OCI-LY3 (cell line): ENCODE data around the gene COMMD1.
A peak's percentile ranks its signal among the peaks of the same experiment; 100 is the strongest.

ENCODE experiments used
- H2AFZ ChIP-seq: fragments of 200-600, 300-600 bp; shearing (Covaris generic); 2 replicates; pipeline ENCODE4 v1.6.0; 2014; ENCODE audit warnings: antibody characterized with exemption, low read depth, low read length
- H3K27ac ChIP-seq: fragments of 200-600, 300-600 bp; sonication (generic); 2 replicates; pipeline ENCODE4 v1.5.1; 2014; ENCODE audit warnings: mild to moderate bottlenecking, low read length, moderate library complexity, mixed read lengths
- H3K27me3 ChIP-seq: fragments of 200-600, 300-600 bp; sonication (generic); 2 replicates; pipeline ENCODE4 v1.6.1; 2014; ENCODE audit warnings: low read depth, low read length, mixed read lengths
- H3K36me3 ChIP-seq: fragments of 200-600, 300-600 bp; sonication (generic); replicated peaks from 2 replicates; pipeline ENCODE3; 2014; ENCODE audit warnings: low read depth, low read length, mixed read lengths
- H3K4me1 ChIP-seq: fragments of 300-600, 200-600 bp; sonication (generic); 2 replicates; pipeline ENCODE4 v1.6.1; 2014; ENCODE audit warnings: low read length, mixed read lengths
- H3K4me2 ChIP-seq: fragments of 200-600, 300-600 bp; sonication (generic); 2 replicates; pipeline ENCODE4 v1.6.1; 2014; ENCODE audit warnings: low read length, mixed read lengths
- H3K4me3 ChIP-seq: fragments of 300-600, 200-600 bp; sonication (generic); 2 replicates; pipeline ENCODE4 v1.5.1; 2014; ENCODE audit warnings: antibody characterized with exemption, mild to moderate bottlenecking, low read length, moderate library complexity
- H3K79me2 ChIP-seq: fragments of 300-600, 200-600 bp; shearing (Covaris generic); 2 replicates; pipeline ENCODE4 v1.6.1; 2014; ENCODE audit warnings: mild to moderate bottlenecking, low read length, mixed read lengths
- H3K9ac ChIP-seq: fragments of 300-600, 200-600 bp; shearing (Covaris generic); 2 replicates; pipeline ENCODE4 v1.6.0; 2014; ENCODE audit warnings: mild to moderate bottlenecking, low read length, moderate library complexity
- H3K9me3 ChIP-seq: fragments of 200-600, 300-600 bp; shearing (Covaris generic); 2 replicates; pipeline ENCODE4 v1.6.1; 2014; ENCODE audit warnings: low read length, mixed read lengths; ENCODE audit not compliant: insufficient read depth
- H4K20me1 ChIP-seq: fragments of 200-600, 300-600 bp; sonication (generic); 2 replicates; pipeline ENCODE4 v1.6.1; 2016; ENCODE audit warnings: low read length, mixed read lengths; ENCODE audit not compliant: insufficient read depth
- EZH2phosphoT487 ChIP-seq: fragments of 200-600 bp; shearing (Covaris generic); IDR thresholded peaks from 2 replicates; pipeline ENCODE4 v1.6.1; 2018; ENCODE audit warnings: antibody characterized with exemption, mixed run types, low read depth
- TF ChIP-seq, protein P1 (sequence below): fragments of 200-600, 300-600 bp; sonication (generic); IDR thresholded peaks from 2 replicates; pipeline ENCODE4 v1.5.1; 2014; ENCODE audit warnings: antibody characterized with exemption, low read length, low read depth

COMMD1 gene

DNA sequence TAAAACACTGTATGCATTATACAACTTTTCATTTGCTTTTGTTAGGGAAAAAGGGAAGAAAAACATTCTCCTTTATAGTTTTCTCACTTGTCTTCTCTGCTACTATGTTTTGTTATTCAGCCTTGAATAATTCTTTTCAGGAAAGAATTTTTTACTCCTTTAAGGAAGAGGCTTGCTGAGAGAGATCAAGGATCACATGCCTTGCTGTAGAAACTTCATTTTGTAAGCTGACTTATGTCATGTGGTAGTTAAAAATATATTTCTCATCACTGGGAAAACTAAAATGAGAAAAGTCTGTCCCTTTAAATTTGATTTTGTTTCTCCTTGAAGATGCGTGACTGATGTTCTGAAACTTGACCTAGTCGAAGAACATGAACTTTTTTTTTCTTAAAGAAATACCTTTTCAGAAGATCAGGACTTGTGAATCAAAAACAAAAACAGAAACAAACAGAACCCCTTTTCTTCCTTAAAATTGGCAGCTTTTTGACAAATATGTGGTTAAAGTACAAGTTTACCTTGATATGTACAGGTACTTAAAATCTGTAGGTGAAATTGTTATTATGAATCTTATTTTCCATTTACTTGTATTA lies 145.1 kb downstream of the COMMD1 start:
- no peak overlapping the region for H3K9ac ChIP-seq
- H3K79me2 ChIP-seq = no peaks in the 10 kb centered on the region
- TF ChIP-seq EZH2phosphoT487 = no peak
- TF ChIP-seq, protein P1, sequence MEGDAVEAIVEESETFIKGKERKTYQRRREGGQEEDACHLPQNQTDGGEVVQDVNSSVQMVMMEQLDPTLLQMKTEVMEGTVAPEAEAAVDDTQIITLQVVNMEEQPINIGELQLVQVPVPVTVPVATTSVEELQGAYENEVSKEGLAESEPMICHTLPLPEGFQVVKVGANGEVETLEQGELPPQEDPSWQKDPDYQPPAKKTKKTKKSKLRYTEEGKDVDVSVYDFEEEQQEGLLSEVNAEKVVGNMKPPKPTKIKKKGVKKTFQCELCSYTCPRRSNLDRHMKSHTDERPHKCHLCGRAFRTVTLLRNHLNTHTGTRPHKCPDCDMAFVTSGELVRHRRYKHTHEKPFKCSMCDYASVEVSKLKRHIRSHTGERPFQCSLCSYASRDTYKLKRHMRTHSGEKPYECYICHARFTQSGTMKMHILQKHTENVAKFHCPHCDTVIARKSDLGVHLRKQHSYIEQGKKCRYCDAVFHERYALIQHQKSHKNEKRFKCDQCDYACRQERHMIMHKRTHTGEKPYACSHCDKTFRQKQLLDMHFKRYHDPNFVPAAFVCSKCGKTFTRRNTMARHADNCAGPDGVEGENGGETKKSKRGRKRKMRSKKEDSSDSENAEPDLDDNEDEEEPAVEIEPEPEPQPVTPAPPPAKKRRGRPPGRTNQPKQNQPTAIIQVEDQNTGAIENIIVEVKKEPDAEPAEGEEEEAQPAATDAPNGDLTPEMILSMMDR = no peak
- H4K20me1 ChIP-seq = no peaks in the 10 kb centered on the region
- H3K4me3 ChIP-seq = no peak overlapping the region
- no peak overlapping the region for H3K27ac ChIP-seq
- H3K4me2 ChIP-seq = peak overlapping the region; percentile 1; the same call in 1 of the 2 replicates
- no peaks in the 10 kb centered on the region for H3K36me3 ChIP-seq
- H3K9me3 ChIP-seq = no peaks in the 10 kb centered on the region
- H3K4me1 ChIP-seq = peaks cover 56% of the 10 kb centered on the region
- H3K27me3 ChIP-seq = no peaks in the 10 kb centered on the region
- H2AFZ ChIP-seq = no peak overlapping the region

DNA sequence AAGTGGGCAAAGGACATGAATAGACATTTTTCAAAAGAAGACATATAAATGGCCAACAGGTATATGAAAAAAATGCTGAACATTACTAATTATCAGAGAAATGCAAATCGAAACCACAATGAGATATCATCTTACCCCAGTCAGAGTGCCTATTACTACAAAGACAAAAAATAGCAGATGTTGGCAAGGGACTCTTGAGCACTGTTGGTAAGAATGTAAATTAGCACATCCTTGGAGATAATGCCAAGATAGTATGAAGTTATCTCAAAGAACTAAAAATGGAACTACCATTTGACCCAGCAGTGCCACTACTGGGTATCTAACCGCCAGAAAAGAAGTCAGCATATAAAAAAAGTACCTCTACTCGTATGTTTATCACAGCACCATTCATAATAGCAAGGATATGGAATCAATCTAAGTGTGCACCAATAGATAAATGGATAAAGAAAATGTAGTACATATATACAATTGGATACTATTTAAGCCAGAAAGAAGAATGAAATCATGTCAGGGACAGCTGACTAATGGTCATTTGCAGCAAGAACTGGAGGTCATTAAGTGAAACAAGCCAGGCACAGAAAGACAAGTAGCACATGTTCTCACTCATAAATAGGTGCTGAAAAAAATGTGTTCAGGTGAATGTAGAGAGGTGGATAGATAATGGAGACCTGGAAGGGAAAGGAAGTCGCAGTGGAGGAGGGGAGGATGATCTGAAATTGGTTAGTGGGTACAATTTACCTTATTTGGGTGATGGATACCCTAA lies 148.7 kb downstream of the COMMD1 start:
- no peak overlapping the region for H3K9ac ChIP-seq
- no peaks in the 10 kb centered on the region for H4K20me1 ChIP-seq
- peak overlapping the region; percentile 28 for H3K4me2 ChIP-seq
- H3K27me3 ChIP-seq = no peaks in the 10 kb centered on the region
- no peak overlapping the region for H3K4me3 ChIP-seq
- H3K79me2 ChIP-seq = no peaks in the 10 kb centered on the region
- H3K27ac ChIP-seq = no peak overlapping the region
- H3K36me3 ChIP-seq = no peaks in the 10 kb centered on the region
- peaks cover 43% of the 10 kb centered on the region for H3K4me1 ChIP-seq
- no peak overlapping the region for H2AFZ ChIP-seq
- TF ChIP-seq, protein P1 = no peak
- no peak for TF ChIP-seq EZH2phosphoT487
- no peaks in the 10 kb centered on the region for H3K9me3 ChIP-seq

DNA sequence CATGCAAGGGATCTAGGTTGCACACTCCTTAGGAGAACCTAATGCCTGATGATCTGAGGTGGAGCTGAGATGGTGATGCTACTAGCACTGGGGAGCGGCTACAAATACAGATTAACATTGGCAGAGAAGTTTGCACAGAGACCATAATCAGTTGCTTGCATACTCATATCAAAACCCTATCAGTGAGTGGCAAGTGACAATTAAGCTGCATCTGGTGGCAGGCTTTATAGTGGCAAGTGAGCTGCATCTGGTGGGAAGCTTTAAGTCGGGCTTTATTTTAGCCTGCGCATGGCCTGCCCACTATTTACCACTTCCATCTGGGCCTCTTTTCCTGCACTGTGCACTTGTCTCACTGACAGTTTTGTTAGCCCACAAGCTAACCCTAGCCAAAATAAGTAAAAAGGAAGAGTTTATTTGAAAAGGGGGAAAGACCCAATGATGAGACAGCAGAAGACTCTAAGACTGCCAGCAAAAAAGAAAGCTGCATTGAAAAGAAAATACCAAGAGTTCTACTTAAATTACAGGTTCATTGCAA lies 149.5 kb downstream of the COMMD1 start:
- Histone ChIP-seq H3K4me3 (no peak overlapping the region), H3K4me2 (peak overlapping the region; percentile 28; the same call in 1 of the 2 replicates), H3K9me3 (no peaks in the 10 kb centered on the region), H3K27me3 (no peaks in the 10 kb centered on the region), H4K20me1 (no peaks in the 10 kb centered on the region), H3K36me3 (no peaks in the 10 kb centered on the region), H3K4me1 (peaks cover 35% of the 10 kb centered on the region), H2AFZ (no peak overlapping the region), H3K9ac (no peak overlapping the region), H3K27ac (no peak overlapping the region), H3K79me2 (no peaks in the 10 kb centered on the region)
- TF ChIP-seq, protein P1 = no peak
- TF ChIP-seq EZH2phosphoT487 = no peak

DNA sequence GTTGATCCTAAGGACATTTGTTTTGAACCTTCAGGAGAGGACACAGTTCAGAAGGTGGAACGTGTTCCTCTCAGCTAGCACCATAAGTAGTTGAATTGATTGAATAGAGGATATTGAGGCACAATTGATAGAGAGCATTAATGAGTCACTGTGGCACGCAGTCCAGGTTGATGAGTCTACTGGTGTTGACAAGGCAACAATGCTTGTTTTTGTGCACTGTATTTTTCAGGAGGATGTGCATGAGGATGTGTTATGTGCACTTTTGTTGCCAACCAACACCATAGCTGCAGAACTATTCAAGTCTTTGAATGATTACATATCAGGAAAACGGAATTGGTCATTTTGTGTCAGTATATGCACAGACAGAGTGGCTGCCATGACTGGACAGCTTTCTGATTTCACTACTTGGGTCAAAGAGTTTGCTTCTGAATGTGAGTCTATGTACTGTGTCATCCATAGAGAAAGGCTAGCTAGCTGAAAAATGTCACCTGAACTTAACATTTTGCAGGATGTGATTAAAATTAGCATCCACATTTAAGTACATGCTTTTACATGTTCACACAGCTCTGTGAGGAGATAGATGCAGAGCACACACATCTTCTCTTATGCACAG lies 150.4 kb downstream of the COMMD1 start:
- H3K4me2 ChIP-seq = no peak overlapping the region
- no peak overlapping the region for H3K27ac ChIP-seq
- no peak overlapping the region for H3K4me3 ChIP-seq

More for the DNA sequence above, 150.4 kb downstream of the COMMD1 start:
- Histone ChIP-seq H4K20me1 (no peaks in the 10 kb centered on the region), H3K9me3 (no peaks in the 10 kb centered on the region), H3K4me1 (peaks cover 33% of the 10 kb centered on the region), H3K79me2 (no peaks in the 10 kb centered on the region), H3K27me3 (no peaks in the 10 kb centered on the region), H3K36me3 (peaks cover 5% of the 10 kb centered on the region), H3K9ac (no peak overlapping the region), H2AFZ (no peak overlapping the region)
- TF ChIP-seq, protein P1 = no peak
- no peak for TF ChIP-seq EZH2phosphoT487
